GM12878 (cell line): ENCODE data around the gene KCNQ1. TPM values are rescaled to one million over a fixed set of nuclear protein-coding genes. Genes with fewer than 3 reads are reported as not detected.

Experiments used
- ATAC-seq: fragments of 200-7000 bp; cut with Tn5 transposase; 3 replicates; pipeline ENCODE4 v1.9.1; 2020; ENCODE audit warnings: mild to moderate bottlenecking, moderate library complexity
- BruUV-seq: library from RNA; stranded (reverse); fragments of 400-500 nt; replicated peaks from 2 replicates; lab custom pipeline; 2021; lab: Mats Ljungman, UMichigan
- CTCF ChIA-PET: fragments of 300-600 bp; sonication (Branson Sonifier 250); formaldehyde crosslinking; extraction: SDS; loops from one replicate; lab custom pipeline; 2021; ENCODE audit warnings: inconsistent platforms; lab: Yijun Ruan, JAX
- POLR2A ChIA-PET: fragments of 350-600 bp; formaldehyde crosslinking; extraction: SDS; loops from one replicate; lab custom pipeline; 2021; ENCODE audit warnings: inconsistent platforms; lab: Charles Lee
- RAD21 ChIA-PET: fragments of 300-600 bp; sonication (Branson Sonifier 250); formaldehyde crosslinking; loops from one replicate; lab custom pipeline; 2023; ENCODE audit warnings: antibody characterized with exemption; ENCODE audit not compliant: unreplicated experiment; lab: Charles Lee
- SMC1A ChIA-PET: fragments of 300-600 bp; sonication (Branson Sonifier 250); formaldehyde crosslinking; loops from one replicate; lab custom pipeline; 2023; ENCODE audit not compliant: unreplicated experiment, uncharacterized antibody; lab: Charles Lee
- DNase-seq: peaks from one replicate; pipeline ENCODE4 v3.0.0-alpha.2; 2011; ENCODE audit warnings: low read depth, low spot score
- FAIRE-seq: peaks from 3 replicates; lab custom pipeline; 2011; peaks lifted over from hg19 to GRCh38; lab: Jason Lieb, UNC
- H2AFZ ChIP-seq: 2 replicates; pipeline ENCODE4 v1.6.0; 2011; ENCODE audit warnings: low read depth, low read length, control low read depth; ENCODE audit not compliant: control insufficient read depth
- H3K27ac ChIP-seq: 2 replicates; pipeline ENCODE4 v1.5.1; 2011; ENCODE audit warnings: control low read depth; ENCODE audit not compliant: control insufficient read depth, insufficient read depth
- H3K27me3 ChIP-seq, 2 experiments: replicated peaks in 1 of 2; 2 replicates each; pipeline versions ENCODE4 v1.6.0 to v1.6.1; 2011; ENCODE audit warnings: low read length in 1 of 2; ENCODE audit not compliant: control insufficient read depth in 2 of 2, insufficient read depth in 2 of 2
- H3K36me3 ChIP-seq, 2 experiments: 2 replicates each; pipeline ENCODE4 v1.5.1; 2011; ENCODE audit warnings: low read length in 1 of 2; ENCODE audit not compliant: control insufficient read depth in 2 of 2, insufficient read depth in 2 of 2
- H3K4me1 ChIP-seq: 2 replicates; pipeline ENCODE4 v1.6.1; 2011; ENCODE audit warnings: mild to moderate bottlenecking, low read length, moderate library complexity, mixed read lengths; ENCODE audit not compliant: control insufficient read depth, insufficient read depth
- H3K4me2 ChIP-seq: 2 replicates; pipeline ENCODE4 v1.6.0; 2011; ENCODE audit warnings: control low read depth; ENCODE audit not compliant: control insufficient read depth, insufficient read depth
- H3K4me3 ChIP-seq: fragments of 200-600 bp; sonication (generic); 2 replicates; pipeline ENCODE4 v1.5.1; 2016
- H3K79me2 ChIP-seq: 2 replicates; pipeline ENCODE4 v1.6.0; 2011; ENCODE audit warnings: low read length; ENCODE audit not compliant: control insufficient read depth, insufficient read depth
- H3K9ac ChIP-seq: 2 replicates; pipeline ENCODE4 v1.8.0; 2011; ENCODE audit warnings: low read length, control low read depth, mixed read lengths; ENCODE audit not compliant: control insufficient read depth, insufficient read depth
- H3K9me3 ChIP-seq: replicated peaks from 3 replicates; pipeline ENCODE4 v1.5.1; 2011; ENCODE audit warnings: mild to moderate bottlenecking, low read length; ENCODE audit not compliant: control insufficient read depth, insufficient read depth
- H4K20me1 ChIP-seq: 2 replicates; pipeline ENCODE4 v1.6.0; 2011; ENCODE audit not compliant: control insufficient read depth, insufficient read depth
- ATF2 ChIP-seq: IDR thresholded peaks from 2 replicates; pipeline ENCODE4 v1.6.1; 2012; ENCODE audit warnings: low read length, inconsistent platforms
- BHLHE40 ChIP-seq, 2 experiments: fragments of 450-650 bp in 1 of 2; IDR thresholded peaks; 2 replicates each; pipeline ENCODE4 v1.6.1; 2011 to 2017; ENCODE audit warnings: low read depth in 2 of 2, borderline replicate concordance in 1 of 2, improper control_type of control experiment in 1 of 2, low read length in 1 of 2, mild to moderate bottlenecking in 1 of 2
- FOXK2 ChIP-seq: fragments of 450-650 bp; IDR thresholded peaks from 2 replicates; pipeline ENCODE4 v1.6.1; 2017; ENCODE audit warnings: mild to moderate bottlenecking, moderate library complexity
- FOXM1 ChIP-seq: IDR thresholded peaks from 2 replicates; pipeline ENCODE4 v1.6.1; 2012; ENCODE audit warnings: low read depth, mild to moderate bottlenecking, inconsistent platforms, low read length, moderate library complexity
- KLF5 ChIP-seq: fragments of 450-650 bp; IDR thresholded peaks from 2 replicates; pipeline ENCODE4 v1.6.1; 2014; ENCODE audit warnings: mild to moderate bottlenecking; ENCODE audit not compliant: partially characterized antibody
- MYC ChIP-seq: IDR thresholded peaks from 2 replicates; pipeline ENCODE4 v1.6.1; 2011; ENCODE audit warnings: mild to moderate bottlenecking, low read length, moderate library complexity, inconsistent platforms; ENCODE audit not compliant: insufficient read depth, insufficient replicate concordance, insufficient read length, severe bottlenecking
- NFYB ChIP-seq: IDR thresholded peaks from 2 replicates; pipeline ENCODE4 v1.6.1; 2011; ENCODE audit warnings: low read depth, mild to moderate bottlenecking, low read length, improper control_type of control experiment, moderate library complexity; ENCODE audit not compliant: insufficient read depth
- NR2C1 ChIP-seq: fragments of 450-650 bp; IDR thresholded peaks from 2 replicates; pipeline ENCODE4 v1.6.1; 2017; ENCODE audit warnings: antibody characterized with exemption, mild to moderate bottlenecking, moderate library complexity
- PAX5 ChIP-seq: IDR thresholded peaks from 2 replicates; pipeline ENCODE4 v1.6.1; 2011; ENCODE audit warnings: low read depth, low read length, borderline replicate concordance
- SRF ChIP-seq, 2 experiments: IDR thresholded peaks; 2 replicates each; pipeline ENCODE4 v1.6.1; 2011; ENCODE audit warnings: low read depth in 2 of 2, low read length in 2 of 2, mild to moderate bottlenecking in 1 of 2, moderate library complexity in 1 of 2
- TCF3 ChIP-seq: IDR thresholded peaks from 2 replicates; pipeline ENCODE4 v1.6.1; 2012; ENCODE audit warnings: low read depth, mild to moderate bottlenecking, low read length, borderline replicate concordance; ENCODE audit not compliant: insufficient read depth
- ZSCAN29 ChIP-seq: fragments of 450-650 bp; IDR thresholded peaks from 2 replicates; pipeline ENCODE4 v1.6.1; 2017; ENCODE audit warnings: mild to moderate bottlenecking, moderate library complexity
- WGBS: methylation state at CpG from one replicate; pipeline ENCODE4 v1.1.6; 2016; ENCODE audit warnings: low lambda C conversion rate; ENCODE audit not compliant: insufficient replicate concordance, insufficient coverage; ENCODE audit errors: missing lambda C conversion rate; 5-methylcytosine and 5-hydroxymethylcytosine counted together
- in situ Hi-C: fragments of 300-500 bp; cut with MboI; formaldehyde crosslinking; loops from 9 replicates; pipeline ENCODE4 v1.14.3; 2018; ENCODE audit warnings: mixed read lengths
- intact Hi-C: fragments of 100-400 bp; cut with micrococcal nuclease; formaldehyde crosslinking; loops from one replicate; pipeline ENCODE4 v1.14.2; 2022; ENCODE audit not compliant: unreplicated experiment
- polyA plus RNA-seq, 11 experiments: library from polyadenylated mRNA; depleted of rRNA in 4 of 11; unstranded in 6 of 11; stranded (reverse) in 5 of 11; fragments of >200 nt; fragmentation: Nextera tagmentation in 4 of 11; fragmentation: Illumina TruSeq in 1 of 11; extraction: Ambion mirVana in 4 of 11; extraction: Trizol in 1 of 11; gene quantifications; 1 replicate in 1 of 11; 2 replicates in 10 of 11; pipeline versions ENCODE4 v1.2.1 to v1.2.3, GENCODE V29; 2011 to 2016; ENCODE audit warnings: inconsistent platforms in 2 of 11, missing spikeins in 2 of 11, low read depth in 1 of 11
- total RNA-seq, 4 experiments: library from RNA; depleted of rRNA in 3 of 4; stranded (reverse); fragments of >200 nt in 3 of 4; fragmentation: Illumina TruSeq in 1 of 4; extraction: Trizol in 1 of 4; gene quantifications; 2 replicates each; pipeline versions ENCODE4 v1.2.1 to v1.2.3, GENCODE V29; 2013 to 2021

KCNQ1 gene
- total and polyA plus RNA-seq, 10 of the 15 experiments (the other 5 are each of a cell fraction or from before 2014, with no cell fraction given), result 0.03 to 0.15 (median 0.12) TPM; not detected in 7

- no peaks in the 10 kb centered on the region for H3K4me1 ChIP-seq
- no peak for DNase-seq
- H2AFZ ChIP-seq, result no peak overlapping the region
- ChIA-PET POLR2A (no interaction called here), RAD21 (no interaction called here), SMC1A (no interaction called here), CTCF (no interaction called here)
- intact Hi-C loops (no loop called here), in situ Hi-C loops (no loop called here)
- BruUV-seq, result no TSS peak
- no peak overlapping the region for H3K9ac ChIP-seq
- no peaks in the 10 kb centered on the region for H3K27me3 ChIP-seq
- no peaks in the 10 kb centered on the region for H3K79me2 ChIP-seq
- no peaks in the 10 kb centered on the region for H3K9me3 ChIP-seq
- H3K36me3 ChIP-seq, result no peaks in the 10 kb centered on the region
- no peaks in the 10 kb centered on the region for H4K20me1 ChIP-seq
- TF ChIP-seq KLF5 (no peak), MYC (no peak), PAX5 (no peak), TCF3 (no peak), SRF (IDR thresholded peaks at IDR 0.05; ENCODE audit: low read depth in 2 of 2, low read length in 2 of 2) (no peak), ZSCAN29 (no peak), NFYB (no peak), FOXM1 (no peak), NR2C1 (no peak), BHLHE40 (IDR thresholded peaks at IDR 0.05; ENCODE audit: borderline replicate concordance in 1 of 2, low read depth in 2 of 2, low read length in 1 of 2) (no peak), FOXK2 (no peak), ATF2 (no peak)
- ATAC-seq, result no peak
- no peak overlapping the region for H3K4me2 ChIP-seq
- FAIRE-seq, result no peak
- no peak overlapping the region for H3K4me3 ChIP-seq
- H3K27ac ChIP-seq, result no peak overlapping the region
- 60% methylated on average over 18 of the region's 22 CpGs for WGBS
These were observed 129.3 kb downstream of the KCNQ1 start for GRCh38 chr11:2574043-2574552.
